Stimulated activated CD8-positive, alpha-beta memory T cell treated with anti-CD3 and anti-CD28 coated beads, Interleukin-15, amount 100 ng/mL, for 4 hours (primary cell): Measurements from ENCODE around the gene HOXD4.

ENCODE experiments used
- DNase-seq, 2 donors: peaks; one replicate each; pipeline ENCODE4 v3.0.0-alpha.2; 2020; ENCODE audit warnings: low read depth in 2 of 2

The HOXD4 gene

DNA sequence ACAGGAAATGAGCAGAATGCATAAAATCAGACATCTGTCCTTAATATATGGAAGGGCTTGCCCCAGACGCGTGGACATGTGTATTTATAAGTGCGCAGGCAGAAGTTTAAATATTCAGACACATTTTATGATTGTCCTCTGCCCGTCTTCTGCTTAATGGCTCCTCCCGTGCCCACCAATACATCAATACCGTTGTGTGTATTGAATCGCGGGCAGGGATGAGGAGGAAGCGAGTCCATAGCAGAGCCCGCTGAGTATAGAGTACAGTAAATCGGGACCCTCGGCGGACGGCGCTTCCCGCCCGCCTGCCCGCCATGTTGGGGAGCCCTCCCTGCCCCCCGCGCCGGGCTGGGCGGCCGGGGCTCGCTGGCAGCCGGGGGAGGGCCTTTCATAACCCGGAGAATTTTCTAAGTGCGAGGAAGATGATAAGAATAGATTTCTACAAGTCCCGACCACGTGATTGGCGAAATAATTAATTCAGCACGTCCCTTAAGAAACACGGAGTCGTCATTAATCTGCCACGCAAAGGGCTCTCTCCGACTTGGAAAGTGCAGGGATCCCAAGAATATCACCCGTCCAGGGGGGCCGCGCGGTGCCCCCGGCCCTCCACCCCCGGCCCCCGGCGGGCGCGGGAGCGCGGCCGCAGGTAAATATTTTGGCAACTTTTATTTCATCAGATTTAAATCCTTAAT lies 5.6 kb downstream of the HOXD4 start, which contains the start of gene HOXD3:
TSS of gene HOXD3 (plus strand) at position 501 of the 692 bp plus-strand sequence. CDS start 11,808 bp downstream, outside the sequence.
- DNase-seq = no peak

DNA sequence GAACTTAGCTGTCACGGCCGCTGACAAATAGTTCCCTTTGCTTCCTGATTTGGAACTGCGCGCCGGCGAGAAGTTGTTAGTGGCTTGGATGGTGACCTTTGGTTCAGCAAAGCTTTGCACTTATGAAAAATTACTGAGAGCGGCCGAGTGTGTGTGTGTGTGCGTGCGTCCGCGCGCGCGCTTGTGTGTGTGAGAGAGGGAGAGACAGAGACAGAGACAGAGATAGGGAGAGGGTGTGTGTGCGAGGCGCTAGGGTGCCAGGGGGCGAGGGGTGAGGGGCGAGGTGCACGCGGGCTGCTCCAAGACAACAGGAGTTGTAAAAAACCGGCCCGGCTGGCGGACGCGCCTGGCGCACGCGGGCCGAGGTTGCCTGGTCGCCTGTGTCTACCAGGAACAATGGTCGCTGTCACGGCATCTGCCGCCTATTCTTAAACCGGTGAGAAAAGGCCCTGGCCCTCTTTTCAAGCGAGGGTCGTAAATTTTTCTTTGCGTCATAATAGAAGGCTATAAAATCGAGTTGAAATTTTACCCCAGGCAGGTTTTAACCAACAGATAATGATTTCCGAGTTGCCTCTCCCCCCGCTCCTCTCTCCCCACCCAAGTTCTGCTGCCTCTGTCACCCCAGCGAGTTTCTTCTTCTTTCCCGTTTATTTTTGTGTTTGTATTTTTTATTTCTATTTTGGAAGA lies 6.3 kb downstream of the HOXD4 start:
- no peak for DNase-seq

DNA sequence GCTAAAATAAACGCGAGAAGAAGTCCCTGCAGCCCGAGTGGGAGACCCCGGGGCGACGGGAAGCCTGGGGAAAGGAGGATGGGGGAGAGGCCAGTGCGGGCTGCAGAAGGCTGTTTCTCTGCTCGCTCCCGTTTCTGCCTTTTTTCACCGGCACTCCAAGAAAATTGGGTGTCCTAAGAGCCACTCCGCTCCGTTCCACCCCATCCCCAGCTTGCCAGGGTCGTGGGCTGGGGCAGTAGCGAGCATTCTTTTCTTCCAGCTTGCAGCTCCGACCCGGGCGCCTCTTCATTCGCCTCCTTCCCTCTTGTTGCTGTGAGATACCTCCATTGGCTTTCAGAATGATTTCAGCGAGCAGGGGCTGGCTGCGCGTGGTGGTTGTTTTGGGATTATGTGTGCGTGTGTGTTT lies 6.8 kb downstream of the HOXD4 start:
- DNase-seq = no peak

DNA sequence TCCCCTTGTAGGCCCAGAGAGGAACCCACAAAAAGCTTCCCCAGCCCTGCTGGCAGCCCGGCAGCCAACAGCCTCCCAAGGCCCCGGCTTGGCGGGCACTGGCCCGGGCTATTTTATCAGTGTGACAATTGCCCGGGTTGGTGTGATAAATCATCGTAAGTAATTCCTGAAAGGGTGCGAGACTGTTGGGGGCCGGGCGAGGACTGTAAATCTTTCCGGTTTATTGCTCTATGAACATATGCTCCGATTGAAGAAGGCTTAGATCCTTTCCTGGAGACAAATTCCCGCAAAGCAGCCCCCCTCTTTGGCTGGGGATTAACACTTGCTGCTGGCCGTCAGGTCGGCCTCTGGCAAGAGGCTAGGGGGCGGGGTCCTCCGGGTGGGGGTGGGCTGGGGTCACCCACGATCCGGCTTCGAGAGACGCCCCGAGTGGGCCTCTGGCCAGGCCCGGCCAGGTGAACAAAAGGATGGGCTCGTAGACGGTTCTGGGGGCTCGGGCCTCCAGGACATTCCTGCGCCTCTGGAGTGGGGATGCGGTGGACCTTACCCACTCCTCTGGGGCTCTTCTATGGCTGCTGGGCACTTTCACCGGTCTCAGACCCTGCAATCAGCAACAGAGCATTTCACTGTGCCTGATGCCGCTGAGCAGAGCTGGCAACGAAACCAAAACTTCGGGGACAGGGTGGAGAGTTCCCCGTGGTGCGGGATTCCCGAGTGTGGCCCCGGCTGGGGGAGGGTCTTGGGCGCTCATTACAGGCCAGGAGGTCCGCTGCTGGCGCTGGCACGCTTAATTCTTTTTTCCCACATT lies 7.7 kb downstream of the HOXD4 start:
- DNase-seq = no peak

DNA sequence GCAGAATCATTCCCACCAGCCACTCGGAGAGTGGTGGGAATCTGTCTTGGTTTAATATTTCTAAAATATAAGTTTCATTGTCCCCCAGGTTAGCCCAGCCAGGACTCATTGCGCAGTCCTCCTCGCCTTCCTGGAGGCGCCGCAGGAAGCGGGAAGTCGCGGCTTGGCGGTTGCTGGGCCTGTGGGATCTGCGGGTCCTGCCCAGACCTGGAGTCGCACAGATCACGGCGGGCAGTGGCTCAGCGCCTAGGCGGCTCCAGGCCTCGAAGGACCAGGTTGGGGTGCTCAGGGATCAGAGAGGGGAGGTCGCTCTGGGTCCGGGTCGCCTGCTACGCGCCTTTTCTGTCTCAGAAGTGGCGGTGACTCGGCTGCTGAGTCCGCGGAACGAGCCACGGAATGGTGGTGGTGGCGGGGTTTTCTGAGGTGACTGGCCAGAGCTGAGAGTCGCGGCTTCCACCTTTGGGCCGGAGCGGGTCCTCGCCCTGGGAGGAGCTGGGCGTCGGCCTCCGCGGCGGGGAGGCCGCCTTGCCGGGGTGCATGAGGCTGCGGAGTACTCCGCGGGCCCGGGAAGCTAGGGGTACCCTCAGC lies 8.4 kb downstream of the HOXD4 start:
- DNase-seq = no peak

DNA sequence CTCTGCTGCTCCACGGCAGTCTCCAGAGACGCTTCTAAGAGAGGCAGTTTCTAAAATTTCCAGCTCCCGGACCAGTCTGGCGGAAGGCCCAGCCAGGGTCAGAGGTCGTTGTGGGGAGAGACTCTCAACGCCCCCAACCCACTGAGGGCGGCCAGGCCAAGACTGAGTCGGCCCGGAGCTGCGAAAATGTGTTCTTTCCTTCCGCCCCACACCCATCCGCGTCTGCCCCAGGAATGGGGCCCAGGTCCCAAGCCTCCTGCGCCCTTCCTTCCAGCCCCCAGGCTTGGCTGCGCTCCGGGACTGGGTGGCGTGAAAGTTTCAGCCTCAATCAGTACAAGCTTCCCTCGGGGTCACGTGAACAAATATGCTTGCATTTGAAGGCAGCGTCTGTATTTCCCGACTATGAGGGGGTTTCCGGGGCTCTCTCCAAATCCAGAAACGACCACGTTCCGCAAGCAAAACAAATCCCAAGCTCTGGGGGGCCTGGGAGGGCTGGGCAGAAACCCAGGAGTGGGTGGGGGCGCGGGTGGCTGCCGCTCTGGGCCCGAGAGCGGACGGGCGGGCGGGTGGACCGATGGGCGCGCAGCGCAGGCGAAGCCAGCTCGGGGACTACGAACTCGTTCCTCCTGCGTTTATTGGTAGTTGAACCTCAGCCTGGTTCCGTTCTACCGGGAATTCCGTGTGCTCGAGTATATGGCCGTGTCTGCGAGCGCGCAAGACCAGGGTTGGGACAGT lies 9.1 kb downstream of the HOXD4 start:
- no peak for DNase-seq

DNA sequence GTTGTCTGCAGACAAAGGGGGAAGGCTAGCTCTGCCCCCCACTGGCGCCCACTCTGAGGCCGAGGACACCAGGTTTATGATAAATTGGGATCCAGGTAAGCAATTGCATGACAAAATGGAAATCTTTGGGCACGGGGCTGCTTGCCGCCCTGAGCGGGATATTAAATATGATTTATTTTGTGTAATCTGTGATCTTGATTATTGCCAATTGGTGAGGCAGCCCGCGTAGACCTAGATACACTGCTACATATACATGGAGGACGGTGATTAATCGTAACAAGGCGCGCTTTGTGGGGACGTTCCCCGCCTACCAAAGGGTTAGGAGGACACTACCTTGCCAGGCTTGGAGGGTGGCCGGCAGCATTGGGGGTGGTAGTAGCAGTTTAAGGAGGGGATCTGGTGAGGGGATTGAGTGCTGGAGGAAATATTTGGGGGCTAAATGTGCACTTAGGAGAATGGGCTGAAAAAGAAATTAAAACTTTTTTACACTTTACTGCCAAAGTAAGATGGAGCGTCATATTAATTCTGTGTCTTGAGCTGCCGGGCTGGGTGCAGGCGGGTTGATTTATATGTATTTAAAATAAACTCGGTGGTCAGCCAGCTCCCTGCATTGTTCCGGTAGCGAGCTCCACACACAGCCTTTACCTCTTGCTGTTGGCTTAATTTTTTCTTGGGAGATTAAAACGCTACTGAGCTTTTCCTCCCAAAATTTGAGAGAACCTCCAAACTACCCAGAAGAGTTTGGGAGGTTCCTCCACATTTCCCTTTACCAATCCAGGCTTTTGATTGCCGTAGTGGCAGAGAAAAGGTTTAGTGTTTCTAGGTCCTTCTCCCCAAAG lies 9.9 kb downstream of the HOXD4 start:
- DNase-seq = no peak

DNA sequence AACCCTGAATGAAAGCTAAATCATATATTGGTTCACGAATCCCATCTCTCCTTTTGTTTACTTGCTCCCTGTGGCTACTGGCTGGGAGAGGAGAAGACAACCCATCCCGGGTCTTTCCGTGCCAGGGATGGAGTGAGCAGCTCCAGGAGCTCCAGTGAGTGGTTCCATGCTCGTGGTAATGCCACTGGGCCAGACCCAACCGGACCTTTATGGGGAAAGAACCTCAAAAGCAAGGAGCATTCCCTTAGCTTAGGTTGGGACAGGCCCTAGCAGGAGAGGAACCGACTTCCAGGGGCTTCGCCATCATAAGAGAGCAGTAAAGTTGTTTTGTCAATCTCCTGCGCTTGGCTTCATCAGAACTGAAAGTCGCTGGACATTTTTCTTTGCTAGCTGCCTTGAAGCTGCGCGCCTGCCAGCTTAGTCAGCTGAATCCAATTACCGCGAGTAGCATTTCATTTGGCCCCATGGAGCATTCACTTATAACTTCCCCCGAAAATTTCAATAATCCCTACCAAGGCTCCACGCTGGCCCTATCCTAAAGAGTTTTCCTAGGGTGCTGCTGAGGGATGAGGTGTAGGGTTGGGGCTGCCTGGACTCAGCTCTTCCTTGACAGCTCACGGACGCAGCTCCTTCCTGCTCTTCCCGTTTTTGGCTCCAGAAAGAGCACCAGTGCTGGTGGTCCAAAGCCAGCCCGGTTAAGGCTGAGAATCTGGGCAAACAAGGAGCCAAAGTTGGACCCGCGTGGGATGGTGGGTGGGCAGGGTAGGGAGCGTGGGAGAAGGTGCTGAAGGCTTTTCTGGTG lies 10.7 kb downstream of the HOXD4 start:
- no peak for DNase-seq

DNA sequence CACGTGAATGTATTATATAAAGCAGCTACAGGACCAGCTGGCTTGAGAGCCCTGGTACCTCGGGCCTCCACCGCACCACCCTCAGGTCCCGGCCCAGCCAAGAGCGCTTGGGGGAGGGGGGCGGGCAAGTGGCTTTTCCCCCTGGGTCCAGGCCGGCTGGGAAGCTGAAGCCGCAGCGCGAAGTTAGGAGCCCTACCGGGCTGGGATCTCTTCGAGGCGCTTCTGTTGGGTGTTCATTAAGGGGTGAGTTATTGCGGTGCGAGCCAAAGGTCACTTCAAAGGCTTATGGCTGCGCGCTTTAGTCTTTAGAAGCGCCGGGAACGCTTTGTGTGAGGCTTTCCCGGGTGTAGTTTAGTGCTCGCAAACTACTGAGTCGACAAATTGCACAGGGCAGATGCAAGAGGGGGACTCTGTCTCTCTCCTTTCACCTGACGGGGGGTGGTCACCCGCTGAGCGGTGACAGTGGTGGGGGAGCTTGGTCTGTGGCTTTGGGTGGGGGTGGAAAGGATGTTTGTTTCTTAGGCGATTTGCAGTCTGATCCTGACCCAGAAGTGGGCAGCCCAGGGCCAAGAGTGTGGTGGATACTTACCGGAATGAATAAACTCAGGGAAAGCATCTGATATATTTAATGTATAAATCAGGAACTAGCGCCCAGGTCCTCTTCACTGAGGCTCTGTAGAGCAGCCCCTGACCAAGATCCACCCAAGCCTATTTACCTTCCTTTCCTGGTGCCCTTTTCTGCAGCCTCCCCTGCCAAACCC lies 11.7 kb downstream of the HOXD4 start:
- DNase-seq = no peak

DNA sequence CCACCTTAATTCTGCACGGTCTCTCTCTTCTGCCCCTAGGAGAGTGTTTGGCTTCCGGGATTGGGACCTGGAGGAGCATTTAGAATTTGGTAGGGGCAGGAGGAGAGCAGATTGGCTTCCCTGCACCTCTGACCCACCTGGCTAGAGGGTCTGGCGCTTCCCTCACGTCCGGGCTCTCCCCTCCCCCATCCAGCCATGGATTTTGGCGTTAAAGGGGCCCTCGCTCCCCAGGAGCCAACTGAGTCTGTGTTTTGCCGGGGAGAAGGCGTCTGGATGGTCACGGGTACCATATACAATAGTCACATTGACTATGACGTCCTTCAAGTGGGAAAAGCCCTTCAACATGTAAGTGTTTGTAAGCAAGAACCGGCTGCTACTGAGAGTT lies 12.3 kb downstream of the HOXD4 start:
- no peak for DNase-seq

DNA sequence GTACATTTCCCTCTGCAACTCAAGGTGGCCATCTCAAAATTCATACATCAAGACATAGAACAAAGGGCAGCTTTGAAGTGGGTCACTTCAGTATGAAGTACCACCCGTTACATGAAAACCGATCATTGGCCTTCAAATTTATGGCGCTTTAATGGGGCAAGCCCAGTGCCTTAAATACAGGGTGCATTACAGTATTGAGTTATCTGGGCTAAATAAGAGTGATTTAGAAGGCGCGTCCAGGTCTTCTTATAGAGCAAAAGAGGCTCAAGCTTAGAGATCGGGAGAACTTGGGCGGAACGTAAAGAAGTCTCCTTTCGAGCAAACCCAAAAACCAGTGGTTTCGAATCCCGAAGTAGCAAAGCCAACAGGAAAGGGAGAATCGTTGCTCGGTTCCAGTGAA lies 12.9 kb downstream of the HOXD4 start:
- DNase-seq = no peak

DNA sequence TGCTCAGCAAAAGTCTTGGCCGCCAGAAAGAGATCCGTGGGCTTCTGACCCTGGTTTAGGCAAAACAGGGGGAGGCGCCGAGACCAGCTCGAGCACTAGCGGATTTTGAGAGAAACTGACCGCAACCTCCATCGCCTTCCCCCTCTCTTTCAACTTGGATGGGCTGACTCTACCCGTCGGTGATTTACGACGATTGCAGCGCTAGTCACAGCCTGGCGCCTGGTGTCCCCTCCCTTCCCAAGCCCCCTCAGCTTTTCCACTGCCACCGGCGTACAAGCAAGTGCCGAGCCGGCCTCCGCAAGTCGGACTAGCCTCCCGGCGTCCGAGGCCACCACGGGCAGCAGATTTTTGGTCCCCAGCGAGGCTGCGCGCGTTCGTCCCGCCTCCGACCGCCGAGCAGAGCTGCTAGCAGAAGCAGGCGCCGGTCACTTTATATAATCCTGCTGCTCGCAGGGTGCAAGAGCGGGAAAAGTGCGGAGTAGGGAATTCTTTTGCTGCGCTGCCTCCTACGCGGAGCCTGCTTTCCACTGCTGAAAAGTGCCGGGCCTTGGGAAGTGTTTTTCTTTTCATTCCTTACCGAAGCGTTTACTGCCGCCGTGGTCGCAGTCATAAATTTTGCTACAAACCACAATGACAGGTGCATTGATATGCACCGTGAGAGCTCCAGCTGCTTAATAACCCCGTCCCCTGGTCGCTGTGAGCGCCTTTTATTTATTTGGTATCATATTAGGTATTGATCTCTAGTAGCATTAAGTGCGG lies 13.4 kb downstream of the HOXD4 start:
- no peak for DNase-seq

DNA sequence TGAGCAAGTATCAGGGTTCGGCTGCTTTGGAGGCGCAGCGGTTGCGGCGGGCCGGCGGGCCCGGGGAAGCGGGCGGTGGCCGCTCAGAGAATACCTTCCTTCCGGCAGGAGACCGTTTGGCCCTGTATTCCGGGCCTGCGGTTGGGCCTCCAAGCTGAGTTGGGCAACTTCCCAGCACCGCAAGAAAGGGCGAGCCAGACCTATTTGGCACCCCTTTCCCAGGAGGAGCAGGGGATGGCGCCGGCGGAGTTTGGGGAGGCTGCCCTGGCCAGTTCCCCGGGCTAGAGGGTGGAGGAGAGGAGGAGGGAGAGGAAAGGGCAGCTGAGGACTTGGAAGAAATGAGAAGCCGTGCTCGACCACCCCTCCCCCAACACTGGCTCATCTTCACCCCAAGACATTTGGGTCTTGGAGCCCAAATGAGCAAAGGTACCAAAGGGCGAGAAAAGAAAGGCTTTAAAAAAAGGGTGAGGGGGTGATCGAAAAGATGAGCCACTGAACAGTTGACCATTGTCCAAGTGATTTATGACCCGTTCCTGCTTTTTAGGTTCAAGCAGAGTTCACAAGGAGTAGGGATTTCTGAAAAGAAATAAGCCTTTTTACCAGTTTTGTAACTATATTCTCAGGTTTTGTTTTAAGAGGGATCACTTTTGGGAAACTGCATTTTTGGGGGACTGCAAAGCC lies 14.2 kb downstream of the HOXD4 start:
- DNase-seq = no peak

DNA sequence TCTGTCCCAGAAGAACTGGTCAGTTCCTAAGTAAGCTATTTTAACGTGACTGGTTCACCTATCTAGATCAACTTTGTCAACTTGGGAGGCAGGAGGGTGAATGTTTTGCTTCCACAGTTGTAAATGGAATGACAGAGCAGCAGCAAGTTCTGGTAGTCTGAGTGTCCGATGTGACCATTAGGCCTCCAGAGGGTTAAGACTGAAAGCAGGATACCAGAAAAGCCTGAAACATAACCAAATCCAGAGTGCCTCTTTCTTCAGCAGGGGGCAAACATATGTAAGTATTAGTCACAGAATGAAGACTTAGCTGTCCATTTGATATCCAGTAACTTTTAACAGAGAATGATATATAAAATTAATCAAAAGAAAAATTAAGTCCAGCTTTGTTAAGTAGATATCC lies 14.9 kb downstream of the HOXD4 start:
- DNase-seq = no peak

DNA sequence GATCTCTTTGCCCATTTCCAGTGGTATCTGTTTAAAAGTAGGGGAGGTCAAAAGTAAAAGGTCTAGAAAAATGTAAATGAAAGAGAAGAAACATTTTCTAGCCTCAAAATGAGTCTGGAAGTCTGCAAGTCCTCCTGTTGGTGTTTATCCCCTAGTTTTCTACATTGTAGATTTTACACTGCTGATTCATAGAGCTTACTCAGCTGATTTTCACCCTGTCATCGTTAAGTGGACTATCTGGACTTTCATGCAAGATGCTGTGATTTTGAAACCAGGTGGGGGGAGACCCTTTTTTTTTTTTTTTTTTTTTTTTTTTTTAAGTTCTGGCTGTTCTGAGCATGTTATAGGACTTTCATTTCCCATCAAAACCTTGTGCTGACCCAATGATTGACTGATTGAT lies 16.0 kb downstream of the HOXD4 start:
- DNase-seq = no peak

DNA sequence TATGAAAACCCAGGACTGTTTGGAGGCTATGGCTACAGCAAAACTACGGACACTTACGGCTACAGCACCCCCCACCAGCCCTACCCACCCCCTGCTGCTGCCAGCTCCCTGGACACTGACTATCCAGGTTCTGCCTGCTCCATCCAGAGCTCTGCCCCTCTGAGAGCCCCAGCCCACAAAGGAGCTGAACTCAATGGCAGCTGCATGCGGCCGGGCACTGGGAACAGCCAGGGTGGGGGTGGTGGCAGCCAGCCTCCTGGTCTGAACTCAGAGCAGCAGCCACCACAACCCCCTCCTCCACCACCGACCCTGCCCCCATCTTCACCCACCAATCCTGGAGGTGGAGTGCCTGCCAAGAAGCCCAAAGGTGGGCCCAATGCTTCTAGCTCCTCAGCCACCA lies 17.8 kb downstream of the HOXD4 start:
- DNase-seq = no peak

DNA sequence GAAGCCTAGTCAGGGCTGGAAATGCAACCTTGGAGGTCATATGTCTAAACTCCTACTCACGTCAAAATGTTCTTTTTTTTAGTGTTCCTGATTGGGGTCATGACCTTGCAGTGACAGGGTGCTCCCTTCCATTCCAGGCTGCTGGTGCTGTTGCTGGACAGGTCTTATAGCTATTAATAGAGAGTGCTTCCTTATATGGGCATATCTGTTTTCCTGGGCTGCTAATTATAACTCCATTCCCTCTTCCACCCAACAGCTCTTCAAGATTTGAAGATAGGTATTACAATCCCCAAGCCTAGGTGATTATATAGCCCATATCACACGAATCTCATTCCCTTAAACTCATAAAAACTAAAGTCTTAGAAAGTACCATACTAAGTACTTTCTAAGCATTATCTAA lies 18.4 kb downstream of the HOXD4 start:
- no peak for DNase-seq
